Esophagus squamous epithelium (tissue), 5 donors: Measurements from ENCODE around the gene PTDSS2. TPM values are rescaled to one million over a fixed set of nuclear protein-coding genes. Genes with fewer than 3 reads are reported as not detected.

Experiments used
- DNase-seq: peaks from one replicate; lab custom pipeline; 2025; lab: John Stamatoyannopoulos, UW
- H3K27ac ChIP-seq, 4 donors: fragments of 200-600 bp; sonication (generic); one replicate each; pipeline ENCODE4 v1.5.1; 2016 to 2019; ENCODE audit warnings: mild to moderate bottlenecking in 1 of 4
- H3K27me3 ChIP-seq, 4 donors: fragments of 200-600 bp; sonication (generic); 1 replicate in 3 of 4; 2 replicates in 1 of 4; pipeline versions ENCODE4 v1.5.1 to v1.6.0; 2017 to 2021; ENCODE audit warnings: antibody characterized with exemption in 1 of 4
- H3K36me3 ChIP-seq, 3 donors: fragments of 200-600 bp; sonication (generic); one replicate each; pipeline ENCODE4 v1.5.1; 2016 to 2019
- H3K4me1 ChIP-seq, 3 donors: fragments of 200-600 bp; sonication (generic); one replicate each; pipeline ENCODE4 v1.5.1; 2017 to 2019
- H3K4me3 ChIP-seq, 4 donors: fragments of 200-600 bp; sonication (generic); 1 replicate in 3 of 4; 2 replicates in 1 of 4; pipeline ENCODE4 v1.5.1; 2016 to 2019; ENCODE audit warnings: mild to moderate bottlenecking in 2 of 4, moderate library complexity in 1 of 4
- H3K9me3 ChIP-seq, 3 donors: fragments of 200-600 bp; sonication (generic); one replicate each; pipeline ENCODE4 v1.5.1; 2016 to 2019
- CTCF ChIP-seq, 6 experiments: fragments of 450-650 bp in 4 of 6; fragments of 200-600 bp in 2 of 6; sonication (generic) in 2 of 6; IDR thresholded peaks; one replicate each; pipeline ENCODE4 v1.5.1; 2016 to 2019; ENCODE audit warnings: antibody characterized with exemption in 6 of 6, mild to moderate bottlenecking in 4 of 6, moderate library complexity in 4 of 6
- POLR2A ChIP-seq, 4 donors: fragments of 450-650 bp; IDR thresholded peaks; one replicate each; pipeline ENCODE4 v1.6.1; 2017; ENCODE audit warnings: antibody characterized with exemption in 4 of 4, mild to moderate bottlenecking in 4 of 4, moderate library complexity in 3 of 4
- whole genome bisulfite sequencing, 2 donors: methylation state at CpG; one replicate each; pipeline ENCODE4 v1.1.5; 2018; 5-methylcytosine and 5-hydroxymethylcytosine counted together
- intact Hi-C: fragments of 100-400 bp; cut with DNase I; formaldehyde crosslinking; loops from one replicate; pipeline ENCODE4 v1.15.0; 2022
- total RNA-seq, 4 donors: library from RNA; depleted of rRNA; stranded (reverse); fragments of >200 nt; gene quantifications; one replicate each; pipeline ENCODE4 v1.1.0, GENCODE V29; 2016
- donor health status: DM: yes; HTN: yes; CAD: no.

The PTDSS2 gene
- total RNA-seq, 4 donors from 2014 or later = 15.8 to 34.3 (median 22.8) TPM

DNA sequence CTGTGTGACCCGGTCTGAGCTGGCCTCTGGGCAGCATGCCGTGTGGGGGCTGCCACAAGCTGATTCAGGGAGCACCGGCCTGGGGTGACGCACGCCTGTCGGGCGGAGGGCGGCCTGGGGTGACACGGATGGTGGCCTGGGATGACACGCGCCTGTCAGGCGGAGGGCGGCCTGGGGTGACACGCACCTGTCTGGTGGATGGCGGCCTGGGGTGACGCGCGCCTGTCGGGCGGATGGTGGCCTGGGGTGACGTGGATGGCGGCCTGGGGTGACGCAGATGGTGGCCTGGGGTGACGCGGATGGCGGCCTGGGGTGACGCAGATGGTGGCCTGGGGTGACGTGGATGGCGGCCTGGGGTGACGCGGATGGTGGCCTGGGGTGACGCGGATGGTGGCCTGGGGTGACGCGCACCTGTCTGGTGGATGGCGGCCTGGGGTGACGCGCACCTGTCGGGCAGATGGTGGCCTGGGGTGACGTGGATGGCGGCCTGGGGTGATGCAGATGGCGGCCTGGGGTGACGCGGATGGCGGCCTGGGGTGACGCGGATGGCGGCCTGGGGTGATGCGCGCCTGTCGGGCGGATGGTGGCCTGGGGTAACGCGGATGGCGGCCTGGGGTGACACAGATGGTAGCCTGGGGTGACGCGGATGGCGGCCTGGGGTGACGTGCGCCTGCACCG lies 21.5 kb downstream of the PTDSS2 start:
- H3K27ac ChIP-seq = no peak overlapping the region

DNA sequence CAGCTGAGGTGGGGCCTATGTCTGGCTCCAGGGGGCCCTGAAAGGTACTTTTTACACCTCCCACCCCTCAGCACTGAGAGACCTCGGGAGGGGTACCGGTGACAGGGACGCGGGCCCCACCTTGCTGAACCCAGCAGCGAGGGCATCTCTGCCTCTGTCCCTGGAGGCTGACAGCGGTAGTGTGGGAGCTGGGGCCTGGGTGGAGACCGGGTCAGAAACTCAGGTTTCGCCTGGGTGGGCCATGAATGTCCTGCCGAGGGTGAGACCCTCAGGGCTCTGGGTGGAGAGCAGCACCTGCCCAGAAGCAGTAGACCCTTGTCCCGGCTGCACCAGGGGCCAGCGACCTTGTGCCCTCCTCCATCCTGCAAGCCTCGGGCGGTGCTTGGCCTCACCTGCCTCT lies 22.2 kb downstream of the PTDSS2 start:
- H3K9me3 ChIP-seq = no peaks in the 10 kb centered on the region
- peaks cover 7 to 24% (median 10%) of the 10 kb centered on the region in 3 donors for H3K4me1 ChIP-seq
- no peaks in the 10 kb centered on the region for H3K27me3 ChIP-seq
- H3K27ac ChIP-seq = no peak overlapping the region
- intact Hi-C loops = no loop called here
- WGBS, 2 donors = 100% methylated on average over 1 of the region's 13 CpGs; no CpG with 5 or more reads in 1 of the 2 donors
- no peaks in the 10 kb centered on the region for H3K36me3 ChIP-seq
- TF ChIP-seq POLR2A (IDR thresholded peaks at IDR 0.05) (no peak), CTCF (IDR thresholded peaks at IDR 0.05) (no peak)
- H3K4me3 ChIP-seq = no peak overlapping the region
- DNase-seq = no peak

More for the DNA sequence above, 21.5 kb downstream of the PTDSS2 start:
- H3K9me3 ChIP-seq = no peaks in the 10 kb centered on the region
- H3K36me3 ChIP-seq = no peaks in the 10 kb centered on the region
- H3K4me1 ChIP-seq = peaks cover 7 to 24% (median 10%) of the 10 kb centered on the region in 3 donors
- no peaks in the 10 kb centered on the region for H3K27me3 ChIP-seq
- H3K4me3 ChIP-seq = no peak overlapping the region
- 95 to 96% methylated on average over 18 to 48 of the region's 61 CpGs for WGBS, 2 donors
- no peak for DNase-seq
- intact Hi-C loops = no loop called here
- TF ChIP-seq CTCF (IDR thresholded peaks at IDR 0.05) (no peak), POLR2A (IDR thresholded peaks at IDR 0.05) (no peak)

GRCh38 chr11:472816-473215 lies 22.7 kb downstream of the PTDSS2 start:
- intact Hi-C loops = no loop called here
- Histone ChIP-seq H3K9me3 (no peaks in the 10 kb centered on the region), H3K4me3 (no peak overlapping the region), H3K27me3 (no peaks in the 10 kb centered on the region), H3K4me1 (peaks cover 7 to 24% (median 10%) of the 10 kb centered on the region in 3 donors), H3K36me3 (no peaks in the 10 kb centered on the region), H3K27ac (no peak overlapping the region)
- no peak for DNase-seq
- TF ChIP-seq POLR2A (IDR thresholded peaks at IDR 0.05) (no peak), CTCF (IDR thresholded peaks at IDR 0.05) (no peak)
- WGBS, 2 donors = 90 to 93% methylated on average over 17 to 20 of the region's 28 CpGs

DNA sequence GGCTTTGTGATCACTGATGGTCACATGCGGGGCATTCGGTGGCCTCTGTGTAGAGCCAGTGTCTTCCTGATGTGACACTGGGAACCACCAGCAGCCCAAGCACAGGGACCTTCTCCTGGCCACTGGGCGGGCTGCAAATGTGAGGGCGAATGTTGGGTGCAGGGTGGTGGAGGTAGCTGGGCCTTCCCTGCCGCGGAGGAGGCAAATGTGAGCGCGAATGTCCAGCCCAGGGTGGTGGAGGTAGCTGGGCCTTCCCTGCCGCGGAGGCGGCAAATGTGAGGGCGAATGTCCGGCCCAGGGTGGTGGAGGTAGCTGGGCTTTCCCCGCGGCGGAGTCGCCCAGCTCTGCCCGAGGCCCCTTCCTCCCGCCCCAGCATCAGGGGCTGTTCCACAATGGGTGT lies 23.3 kb downstream of the PTDSS2 start:
- H3K9me3 ChIP-seq = no peaks in the 10 kb centered on the region
- H3K4me1 ChIP-seq = peaks cover 7 to 24% (median 10%) of the 10 kb centered on the region in 3 donors
- no peak for DNase-seq
- H3K27me3 ChIP-seq = no peaks in the 10 kb centered on the region
- H3K36me3 ChIP-seq = no peaks in the 10 kb centered on the region
- intact Hi-C loops = no loop called here
- no peak overlapping the region for H3K27ac ChIP-seq
- 94 to 95% methylated on average over 8 to 17 of the region's 19 CpGs for WGBS, 2 donors
- no peak overlapping the region for H3K4me3 ChIP-seq
- TF ChIP-seq POLR2A (IDR thresholded peaks at IDR 0.05) (no peak), CTCF (IDR thresholded peaks at IDR 0.05) (no peak)

DNA sequence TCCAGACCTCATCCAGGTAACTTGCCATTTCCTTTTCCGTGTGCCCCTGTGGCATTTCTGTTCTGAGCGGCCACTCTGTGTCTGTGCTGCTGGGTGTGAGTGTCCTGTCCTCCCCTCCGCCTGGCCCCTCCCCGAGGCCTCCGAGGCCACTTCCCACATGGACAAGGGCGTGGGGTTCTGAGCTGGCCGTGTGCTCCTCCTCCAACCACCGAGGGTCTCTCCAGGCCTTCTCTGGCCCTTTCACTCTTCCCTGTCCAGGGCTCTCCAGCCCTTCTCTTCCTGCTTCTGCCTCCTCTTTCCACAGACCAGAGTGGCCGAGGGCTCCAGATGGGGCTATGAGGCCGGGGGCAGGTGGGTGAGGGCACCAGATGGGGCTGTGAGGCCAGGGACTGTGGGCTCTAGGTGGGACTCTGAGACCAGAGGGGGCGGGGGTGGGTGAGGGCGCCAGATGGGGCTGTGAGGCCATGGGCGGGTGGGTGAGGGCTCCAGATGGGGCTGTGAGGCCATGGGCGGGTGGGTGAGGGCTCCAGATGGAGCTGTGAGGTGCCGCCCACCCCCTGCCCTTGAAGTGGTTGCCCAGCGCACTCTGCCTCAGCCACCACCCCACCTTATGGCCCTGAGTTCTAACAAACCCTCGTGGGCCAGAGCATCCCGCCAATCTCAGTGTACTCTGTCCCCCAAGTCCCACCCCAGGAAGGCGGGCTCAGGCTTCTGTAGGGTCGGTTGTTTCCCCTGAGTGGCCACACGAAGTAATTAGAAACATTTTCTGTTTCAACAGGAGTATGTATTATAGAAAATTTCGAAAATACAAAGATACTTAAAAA lies 24.1 kb downstream of the PTDSS2 start:
- WGBS, 2 donors = 89 to 91% methylated on average over 9 to 13 of the region's 22 CpGs
- DNase-seq = no peak
- intact Hi-C loops = no loop called here
- Histone ChIP-seq H3K36me3 (peaks cover 0 to 5% (median 0%) of the 10 kb centered on the region in 3 donors), H3K27me3 (no peaks in the 10 kb centered on the region), H3K4me1 (peaks cover 7 to 17% (median 10%) of the 10 kb centered on the region in 3 donors), H3K9me3 (no peaks in the 10 kb centered on the region), H3K27ac (no peak overlapping the region), H3K4me3 (no peak overlapping the region)
- TF ChIP-seq POLR2A (IDR thresholded peaks at IDR 0.05) (no peak), CTCF (IDR thresholded peaks at IDR 0.05) (no peak)
